Neural cell (in vitro differentiated cells): ENCODE data around the gene GSTT2.

Experiments used
- CTCF ChIP-seq: fragments of 450-650 bp; IDR thresholded peaks from 2 replicates; pipeline ENCODE4 v1.5.1; 2014; ENCODE audit warnings: antibody characterized with exemption, mild to moderate bottlenecking, moderate library complexity; ENCODE audit not compliant: poor library complexity, severe bottlenecking
- RAD21 ChIP-seq: fragments of 450-650 bp; conservative IDR thresholded peaks from 2 replicates; pipeline ENCODE4 v1.6.1; 2014; ENCODE audit warnings: antibody characterized with exemption, mild to moderate bottlenecking, moderate library complexity
- TAF1 ChIP-seq: IDR thresholded peaks from 2 replicates; pipeline ENCODE4 v1.6.1; 2012; ENCODE audit warnings: low read depth

GRCh38 chr22:24021304-24021703 lies 41.4 kb downstream of the GSTT2 start:
- no peak for TF ChIP-seq CTCF
- TF ChIP-seq RAD21 = no peak
- no peak for TF ChIP-seq TAF1
